Uterus (tissue), 2 donors: ENCODE data around the gene ZNRF2.

Source experiments
- CTCF ChIP-seq, 4 experiments: fragments of 200-600 bp in 2 of 4; fragments of 450-650 bp in 2 of 4; sonication (generic) in 2 of 4; IDR thresholded peaks; one replicate each; pipeline ENCODE4 v1.5.1; 2016 to 2019; ENCODE audit warnings: antibody characterized with exemption in 4 of 4, mild to moderate bottlenecking in 2 of 4, moderate library complexity in 1 of 4
- POLR2A ChIP-seq, 2 donors: fragments of 450-650 bp; IDR thresholded peaks; one replicate each; pipeline ENCODE4 v1.6.1; 2016; ENCODE audit warnings: antibody characterized with exemption in 2 of 2, mild to moderate bottlenecking in 1 of 2, moderate library complexity in 1 of 2

GRCh38 chr7:30313793-30314192, 29.4 kb downstream of the ZNRF2 start:
- TF ChIP-seq CTCF (IDR thresholded peaks at IDR 0.05): no peak
- no peak for TF ChIP-seq POLR2A (IDR thresholded peaks at IDR 0.05)
